Muscle of back (tissue), 13 donors: ENCODE results near the gene MAP2K4. TPM values are rescaled to one million over a fixed set of nuclear protein-coding genes. Genes with fewer than 3 reads are reported as not detected.
"Not testable (repeated sequence)": the region's sequence is repeated elsewhere in the genome, so short reads cannot be mapped to it uniquely, and the experiment has no call there.

Experiments
- DNase-seq, 3 donors: peaks; one replicate each; pipeline versions ENCODE4 v3.0.0 to v3.0.0-alpha.2; 2013
- long read RNA-seq, 9 donors: transcript quantifications; one replicate each; lab custom pipeline, GENCODE V29; 2026
- polyA plus RNA-seq, 10 donors: library from polyadenylated mRNA; unstranded; fragments of 120-200 nt; gene quantifications; one replicate each; pipeline ENCODE4 v1.2.1, GENCODE V29; 2013; ENCODE audit not compliant: insufficient read length in 10 of 10

The MAP2K4 gene
- polyA plus RNA-seq = 10 to 100 TPM; 19.3 to 25.5 (median 22.7) TPM
- long read RNA-seq, donor 1, partial matches to known transcripts = 0 of 5 reads
- long read RNA-seq, donor 1, other reads (novel, unspliced or antisense) = 0 of 5 reads
- long read RNA-seq, donor 2, transcript MAP2K4-201 (11 exons, 3,826 nt) = major isoform, 7 of 35 reads
- long read RNA-seq, donor 2, partial matches to known transcripts = 26 of 35 reads
- long read RNA-seq, donor 2, other reads (novel, unspliced or antisense) = 0 of 35 reads
- long read RNA-seq, donor 3 = 0 reads
- long read RNA-seq, donor 4, partial matches to known transcripts = 0 of 2 reads
- long read RNA-seq, donor 4, other reads (novel, unspliced or antisense) = 0 of 2 reads
- long read RNA-seq, donor 5, partial matches to known transcripts = 0 of 7 reads
- long read RNA-seq, donor 5, other reads (novel, unspliced or antisense) = 0 of 7 reads
- long read RNA-seq, donor 6, partial matches to known transcripts = 0 of 2 reads
- long read RNA-seq, donor 6, other reads (novel, unspliced or antisense) = 0 of 2 reads
- long read RNA-seq, donor 7, partial matches to known transcripts = 0 of 1 reads
- long read RNA-seq, donor 7, other reads (novel, unspliced or antisense) = 0 of 1 reads
- long read RNA-seq, donor 8, partial matches to known transcripts = 0 of 5 reads
- long read RNA-seq, donor 8, other reads (novel, unspliced or antisense) = 0 of 5 reads
- long read RNA-seq, donor 9 = 0 reads

DNA sequence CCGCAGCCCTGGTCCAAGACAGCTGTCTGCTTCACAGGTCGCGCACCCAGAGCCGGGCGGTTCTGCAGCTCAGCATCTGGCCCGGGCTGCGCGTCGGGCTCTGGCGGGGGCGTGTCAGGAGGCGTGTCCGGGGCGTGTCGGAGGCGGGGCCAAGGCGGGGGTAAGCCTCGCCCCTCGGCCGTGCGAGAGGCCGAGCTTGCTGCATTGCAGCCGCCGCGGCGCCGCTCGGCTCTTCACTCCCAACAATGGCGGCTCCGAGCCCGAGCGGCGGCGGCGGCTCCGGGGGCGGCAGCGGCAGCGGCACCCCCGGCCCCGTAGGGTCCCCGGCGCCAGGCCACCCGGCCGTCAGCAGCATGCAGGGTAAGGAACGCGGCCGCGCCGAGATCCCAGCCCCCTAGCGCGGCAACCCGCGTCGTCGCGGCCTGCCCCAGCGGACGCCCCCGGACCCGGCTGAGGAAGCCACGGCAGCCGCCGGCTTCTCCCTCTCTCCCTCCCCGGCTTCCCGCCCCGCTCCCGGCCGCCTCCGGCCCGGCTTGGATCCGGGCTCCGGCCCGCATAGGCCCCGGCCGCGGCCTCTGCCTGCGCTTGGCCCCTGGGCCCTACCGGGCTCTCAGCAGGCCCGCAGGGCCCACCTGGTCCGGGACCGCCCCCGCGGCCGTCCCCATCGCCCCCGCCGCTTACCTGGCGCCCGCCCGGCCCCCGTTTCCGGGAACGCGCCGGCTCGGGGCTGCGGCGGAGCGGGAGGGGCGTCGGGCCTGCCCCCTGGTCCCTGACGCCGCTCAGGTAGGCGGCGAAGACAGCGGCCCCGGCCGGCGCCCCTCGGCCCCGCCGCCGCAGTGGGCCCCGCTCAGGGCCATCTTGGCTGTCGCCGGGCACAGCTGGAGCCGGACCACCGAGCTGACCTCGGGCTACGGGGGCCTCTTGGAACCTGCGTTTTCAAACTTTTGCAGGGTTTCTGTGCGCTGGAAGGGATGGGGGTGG, at the start of gene MAP2K4:
Gene MAP2K4 (plus strand): TSS at position 236 of the 981 bp plus-strand sequence. CDS start 10 bp downstream, at position 246.
- peak; percentile 89 to 97 (median 94) for DNase-seq

DNA sequence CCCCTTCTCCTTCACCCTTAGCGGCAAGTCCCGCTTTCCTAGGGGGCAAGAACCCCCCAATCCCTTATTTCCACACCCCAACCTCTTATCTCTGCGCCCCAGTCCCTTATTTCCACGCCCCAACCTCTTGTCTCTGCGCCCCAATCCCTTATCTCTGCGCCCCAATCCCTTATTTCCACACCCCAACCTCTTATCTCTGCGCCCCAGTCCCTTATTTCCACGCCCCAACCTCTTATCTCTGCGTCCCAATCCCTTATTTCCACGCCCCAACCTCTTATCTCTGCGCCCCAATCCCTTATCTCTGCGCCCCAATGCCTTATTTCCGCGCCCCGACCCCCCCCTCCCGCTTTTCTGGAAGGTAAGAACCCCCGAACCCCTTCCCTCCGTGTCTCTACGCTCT, 47.9 kb upstream of the MAP2K4 start:
- DNase-seq = not testable (repeated sequence)

DNA sequence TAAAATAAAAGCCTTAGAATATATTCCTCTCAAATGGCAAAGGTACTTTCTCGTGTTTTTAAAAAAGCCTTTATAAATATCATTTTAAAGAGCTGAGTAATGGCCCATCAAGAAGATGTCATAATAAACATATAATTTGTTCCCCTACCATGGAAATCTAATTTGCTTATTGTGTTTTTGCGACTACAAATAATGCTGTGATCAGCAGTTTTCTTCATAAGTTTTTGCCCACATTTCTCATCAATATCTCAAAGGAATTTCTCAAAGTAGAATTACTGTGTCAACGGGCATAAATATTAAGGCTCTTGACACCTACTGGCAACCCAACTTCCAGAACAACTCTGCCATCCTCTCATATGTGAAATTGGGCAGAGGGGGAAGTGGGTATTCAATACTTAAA, 40.9 kb upstream of the MAP2K4 start:
- DNase-seq = no peak

DNA sequence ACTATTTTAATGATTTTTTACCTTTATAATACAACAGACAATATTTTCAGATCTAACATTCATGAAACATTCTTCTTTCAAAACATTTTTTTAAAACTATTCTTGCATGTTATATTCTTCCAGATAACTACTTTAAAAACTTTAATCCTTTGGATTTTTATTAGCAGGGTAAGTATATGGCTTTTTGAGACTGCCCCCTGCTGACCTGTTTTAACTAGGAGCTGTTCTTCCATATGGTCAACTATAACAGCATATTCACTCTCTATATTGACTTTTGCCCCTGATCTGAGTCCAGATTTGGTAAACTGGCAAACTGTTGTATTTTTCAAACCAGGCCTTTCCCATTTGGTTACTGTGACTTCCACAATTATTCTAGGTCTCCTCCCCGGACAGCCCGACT, 39.9 kb upstream of the MAP2K4 start:
- DNase-seq = no peak

DNA sequence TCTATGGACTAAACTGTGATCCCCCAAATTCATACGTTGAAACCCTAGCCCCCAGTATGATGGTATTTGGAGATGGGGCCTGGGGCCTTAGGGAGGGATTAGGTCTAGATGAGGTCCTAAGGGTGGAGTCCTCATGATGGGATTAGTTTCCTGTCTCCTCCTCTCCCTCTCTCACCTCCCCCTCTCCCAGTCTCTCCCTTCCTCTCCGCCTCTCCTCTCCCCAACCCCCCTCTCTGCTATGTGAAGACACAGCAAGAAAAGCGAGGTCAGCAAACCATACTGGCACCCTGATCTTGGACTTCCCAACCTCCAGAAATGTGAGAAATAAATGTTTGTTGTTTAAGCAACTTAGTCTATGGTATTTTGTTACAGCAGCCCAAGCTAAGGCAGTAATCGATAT, 38.8 kb upstream of the MAP2K4 start:
- no peak for DNase-seq

DNA sequence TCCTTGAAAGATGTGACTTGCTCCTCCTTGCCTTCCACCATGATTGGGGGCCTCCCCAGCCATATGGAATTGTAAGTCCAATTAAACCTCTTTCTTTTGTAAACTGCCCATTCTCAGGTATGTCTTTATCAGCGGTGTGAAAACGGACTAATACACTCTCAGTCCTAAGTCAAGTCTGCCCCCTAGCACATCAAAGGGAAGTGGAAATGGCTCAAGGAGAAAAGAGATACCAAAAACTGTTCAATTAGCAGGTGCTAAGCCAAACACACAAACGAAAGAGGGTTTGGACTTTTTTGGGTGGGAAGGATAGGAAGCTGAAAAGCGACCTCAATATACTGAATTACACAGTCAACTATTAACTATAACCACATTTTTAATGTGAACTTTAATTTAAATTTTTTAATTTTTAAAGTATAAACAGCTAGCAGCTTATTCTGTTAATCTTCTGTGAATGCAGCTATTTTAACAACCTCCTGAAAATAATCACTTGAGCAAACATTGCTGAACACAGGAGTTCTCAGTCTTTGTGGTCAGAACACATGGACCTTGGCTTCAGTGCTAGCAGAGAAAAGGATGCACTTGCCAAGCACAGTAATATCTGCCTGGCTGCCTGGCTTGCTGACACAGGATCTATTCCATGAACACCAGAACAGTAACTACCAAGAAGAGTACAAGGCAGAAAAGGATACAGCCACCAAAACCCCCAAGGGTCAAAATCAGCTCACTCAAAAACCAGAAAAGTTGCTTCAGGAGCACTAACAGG, 34.3 kb upstream of the MAP2K4 start:
- DNase-seq = peak in 1 of 3 donors; percentile 6

DNA sequence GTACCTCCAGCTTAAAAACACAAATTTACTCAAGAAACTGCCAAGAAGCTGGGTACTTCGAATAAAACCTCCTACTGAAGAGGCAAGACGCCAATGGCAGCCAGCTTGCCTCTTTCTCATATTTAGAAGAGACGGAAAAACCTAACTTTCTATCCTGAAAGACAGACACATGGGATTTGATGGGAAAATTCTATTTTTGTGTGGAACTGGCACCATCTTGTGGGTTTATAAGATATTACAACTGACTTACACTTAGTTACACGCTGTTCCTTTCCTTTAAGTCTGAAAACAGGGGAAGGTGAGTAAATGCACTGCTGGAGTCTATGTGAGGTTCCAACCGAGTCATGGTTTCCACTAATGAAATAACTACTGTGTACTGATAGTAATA, 33.7 kb upstream of the MAP2K4 start:
- peak; percentile 43 to 73 (median 57) for DNase-seq

DNA sequence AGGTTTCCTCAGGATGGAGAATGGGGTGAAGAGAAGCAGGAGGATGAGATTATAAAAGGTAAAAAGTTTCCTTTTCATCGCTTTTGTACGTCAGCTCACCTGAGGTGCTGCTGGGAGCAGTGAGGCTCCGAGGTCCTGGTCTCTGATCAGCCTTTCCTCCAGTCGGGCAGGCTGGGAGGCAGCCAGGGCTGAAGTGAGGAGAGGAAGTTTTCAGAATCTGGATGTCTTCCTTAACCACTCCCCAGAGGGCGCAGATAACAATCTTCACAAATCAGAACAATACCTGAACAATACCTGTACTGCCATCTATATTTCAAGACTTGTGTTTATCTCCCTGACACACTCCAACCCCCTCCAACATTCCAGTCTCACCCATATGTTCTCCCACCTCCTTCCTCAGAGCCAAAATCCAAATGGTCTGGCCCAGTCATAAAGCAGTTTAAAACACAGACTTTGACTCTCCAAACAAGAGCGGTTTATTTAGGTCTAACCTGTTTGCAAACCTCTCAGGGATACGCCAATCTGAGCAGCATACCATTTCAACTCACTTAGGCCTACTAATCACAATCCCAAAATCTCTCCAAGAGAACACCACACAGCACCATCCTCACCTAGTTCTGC, 30.2 kb upstream of the MAP2K4 start:
- no peak for DNase-seq

DNA sequence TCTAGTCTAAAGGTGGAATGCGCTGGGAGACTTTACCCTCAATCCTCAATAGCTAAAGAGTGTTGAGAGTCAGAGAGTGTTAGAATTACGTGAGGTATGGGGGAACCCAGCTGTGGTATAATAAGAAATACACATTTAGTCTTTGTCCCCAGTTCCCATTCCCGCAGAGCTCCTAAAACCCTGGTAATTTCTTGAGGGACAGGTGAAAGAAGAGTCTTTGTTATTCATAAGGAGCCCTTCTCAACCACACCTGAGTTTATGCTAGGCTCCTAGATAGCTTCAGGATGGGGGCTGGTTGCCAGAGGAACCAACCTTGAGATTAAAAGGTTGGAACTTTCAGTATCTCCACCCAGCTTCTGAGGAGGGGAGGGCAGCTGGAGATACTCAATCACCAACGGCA, 29.2 kb upstream of the MAP2K4 start:
- no peak for DNase-seq

DNA sequence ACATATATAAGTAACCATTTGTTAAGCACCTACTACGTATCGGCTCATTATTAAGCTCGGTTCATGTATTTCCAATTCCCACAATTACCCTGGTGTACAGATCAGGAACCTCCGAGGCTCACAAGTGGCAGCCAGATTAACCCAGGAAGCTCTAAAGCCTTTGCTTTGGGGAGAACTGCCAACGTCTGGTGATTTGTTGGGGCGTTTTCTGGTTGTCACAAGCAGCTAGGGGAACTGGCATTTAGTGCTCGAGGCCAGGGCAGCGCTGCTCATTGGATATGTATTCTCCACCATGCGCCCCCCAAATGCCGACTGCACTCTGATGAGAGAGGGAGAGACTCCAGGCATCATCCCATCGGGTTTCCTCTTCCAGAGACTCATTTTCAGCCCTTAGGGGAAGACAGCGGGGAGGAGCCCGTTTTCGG, 23.9 kb upstream of the MAP2K4 start:
- DNase-seq = peak in 2 of 3 donors; percentile 31 to 51

DNA sequence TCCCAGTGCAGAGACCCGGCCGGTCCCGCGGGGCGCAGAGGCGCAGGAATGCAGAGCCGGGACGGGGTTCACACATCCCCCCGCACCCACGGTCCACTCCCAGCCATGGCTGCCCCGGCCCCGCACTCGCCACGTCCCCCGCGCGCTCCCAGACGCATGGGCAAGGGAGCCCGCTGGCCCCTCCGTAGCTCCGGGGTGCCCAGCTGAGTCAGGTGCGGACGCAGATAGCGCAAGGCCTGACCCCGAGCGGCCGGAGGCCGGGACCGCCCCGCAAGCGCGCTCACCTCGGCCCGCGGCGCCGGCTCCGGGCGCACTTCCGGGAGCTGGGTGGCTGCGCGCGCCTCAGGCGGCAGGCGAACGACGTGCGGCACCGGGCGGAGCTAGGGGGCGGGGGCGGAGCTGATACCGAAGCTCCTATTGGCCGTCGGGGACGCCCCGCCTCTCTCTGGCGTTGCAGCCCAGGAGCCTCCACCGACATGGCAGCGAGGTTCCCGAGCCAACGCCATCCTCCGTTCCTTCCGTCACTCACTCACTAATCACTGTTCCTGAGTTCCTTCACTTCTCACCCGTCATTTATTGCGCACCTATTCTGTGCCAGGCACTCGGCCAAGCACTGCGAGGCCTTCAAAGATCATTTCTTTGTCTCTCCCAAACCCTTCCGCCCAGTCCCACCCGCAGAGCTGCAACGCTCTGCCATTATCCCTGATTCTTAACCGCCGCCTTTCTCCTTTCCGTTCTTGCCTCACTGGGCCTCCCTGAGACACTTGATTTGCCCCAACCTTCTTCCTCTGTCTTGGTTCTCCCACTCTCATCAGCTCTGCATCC, 23.3 kb upstream of the MAP2K4 start, which contains the start of gene ZNF18:
Gene ZNF18 (minus strand): TSS at position 329 of the 825 bp plus-strand sequence. CDS start 4,646 bp downstream, outside the sequence.
- peak; percentile 94 to 98 (median 97) for DNase-seq

DNA sequence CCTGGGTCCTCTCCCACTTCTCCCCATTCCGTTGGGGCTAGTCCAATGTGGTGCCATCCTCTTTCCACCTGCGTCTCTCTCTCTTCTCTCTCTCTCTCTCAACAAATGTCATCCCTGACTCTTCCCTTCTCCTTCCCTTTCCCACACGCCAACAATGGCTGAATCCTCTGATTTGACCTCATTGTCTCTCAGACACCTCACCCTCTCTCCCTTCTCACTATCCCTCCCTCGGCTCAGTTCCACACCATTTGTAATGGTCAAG, 22.8 kb upstream of the MAP2K4 start:
- no peak for DNase-seq

DNA sequence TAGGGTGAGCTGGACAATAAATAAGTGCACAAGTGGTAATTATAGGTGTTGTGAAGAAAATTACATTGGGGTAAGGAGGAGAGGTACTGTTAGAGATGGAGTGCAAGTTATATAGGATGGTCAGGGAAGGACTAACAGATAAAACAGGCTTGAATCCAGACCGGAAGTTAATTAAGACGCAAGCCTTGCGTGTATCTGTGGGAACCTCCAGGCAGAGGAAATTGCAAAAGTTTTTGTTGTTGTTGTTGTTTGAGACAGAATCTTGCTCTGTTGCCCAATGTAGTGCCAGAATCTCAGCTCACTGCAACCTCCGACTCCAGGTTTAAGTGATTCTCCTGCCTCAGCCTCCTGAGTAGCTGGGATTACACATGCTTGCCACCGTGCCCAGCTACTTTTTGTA, 21.0 kb upstream of the MAP2K4 start:
- DNase-seq = no peak

DNA sequence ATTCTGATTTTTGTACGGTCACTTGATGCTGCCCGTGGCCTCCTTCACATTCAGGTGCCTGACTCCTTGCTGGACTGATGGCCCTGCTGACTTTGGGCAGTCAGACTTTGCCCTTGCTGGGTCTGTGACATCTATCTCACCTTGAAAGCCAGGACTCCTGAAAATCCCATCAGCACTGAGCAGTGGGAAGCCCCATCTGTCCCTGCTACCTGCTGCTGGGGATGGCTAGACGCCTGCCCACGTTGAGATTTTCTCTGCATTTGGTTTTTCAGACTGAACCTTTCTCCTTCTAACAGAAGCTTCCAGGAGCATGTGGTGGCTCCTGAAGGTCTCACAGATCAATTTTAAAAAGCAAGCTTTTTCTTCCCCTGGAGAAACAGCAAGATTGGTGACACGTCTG, 13.2 kb upstream of the MAP2K4 start:
- DNase-seq = no peak

DNA sequence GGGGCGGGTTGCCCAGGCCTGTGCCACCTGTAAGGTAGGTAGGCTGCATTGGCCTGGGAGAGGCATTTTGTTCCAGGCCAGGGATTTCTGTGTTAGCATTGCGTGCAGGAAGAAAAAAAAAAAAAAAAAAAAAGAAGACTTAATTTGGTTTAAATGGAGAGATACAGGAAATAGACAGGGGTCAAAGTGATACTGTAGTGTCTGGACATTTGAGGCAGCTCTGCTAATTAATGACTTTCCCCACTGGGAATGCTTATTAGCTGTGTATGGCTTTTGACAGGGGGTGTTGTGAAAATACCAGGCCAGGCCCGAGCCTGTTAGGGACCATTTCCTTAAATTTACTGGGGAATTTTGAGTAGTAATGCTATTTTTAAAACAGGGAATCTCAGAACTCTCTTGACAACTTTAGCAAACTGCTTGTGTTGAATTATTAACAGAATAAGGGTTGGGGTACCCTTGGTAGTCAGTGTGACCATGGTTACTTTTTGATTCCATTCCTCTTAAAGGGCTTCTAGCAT, 1.0 kb downstream of the MAP2K4 start:
- peak in 1 of 3 donors; percentile 27 for DNase-seq

DNA sequence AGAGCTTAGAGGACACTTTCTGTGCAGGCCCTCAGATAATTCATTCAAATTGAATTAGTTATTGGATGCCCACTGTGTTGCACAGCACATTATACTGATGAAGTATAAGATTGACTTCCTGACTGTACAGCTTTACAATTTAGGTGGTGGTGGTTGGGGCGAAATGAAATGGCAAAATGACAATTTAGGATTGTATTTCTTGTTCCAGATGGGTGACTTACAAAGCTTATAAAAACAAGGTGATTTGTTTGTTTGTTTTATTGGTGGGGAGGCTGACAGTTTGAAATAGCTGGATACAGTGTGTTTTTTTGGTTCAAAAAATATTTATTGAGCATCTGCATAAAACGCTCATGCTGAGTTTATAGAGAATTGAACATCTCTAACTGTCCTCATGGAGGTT, 1.6 kb downstream of the MAP2K4 start:
- DNase-seq = no peak

DNA sequence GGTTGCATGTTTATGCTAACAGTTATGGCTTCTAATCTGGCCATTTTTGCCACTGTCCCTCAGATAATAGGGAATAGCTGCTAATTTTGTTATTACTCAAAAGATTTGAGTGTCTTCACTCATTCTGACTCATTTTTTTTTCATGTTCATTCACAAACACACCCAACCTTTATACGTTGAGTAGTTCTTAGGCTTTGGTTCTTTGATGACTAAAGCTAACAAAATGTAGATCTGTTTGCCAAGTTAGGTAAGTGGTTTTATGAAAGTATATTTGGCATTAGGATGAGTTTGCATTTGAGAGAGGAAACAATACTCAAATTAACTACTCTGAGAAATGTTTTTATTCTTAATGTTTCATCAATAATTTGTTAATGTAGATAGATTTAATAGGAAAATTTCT, 3.6 kb downstream of the MAP2K4 start:
- DNase-seq = peak in 1 of 3 donors; percentile 17

DNA sequence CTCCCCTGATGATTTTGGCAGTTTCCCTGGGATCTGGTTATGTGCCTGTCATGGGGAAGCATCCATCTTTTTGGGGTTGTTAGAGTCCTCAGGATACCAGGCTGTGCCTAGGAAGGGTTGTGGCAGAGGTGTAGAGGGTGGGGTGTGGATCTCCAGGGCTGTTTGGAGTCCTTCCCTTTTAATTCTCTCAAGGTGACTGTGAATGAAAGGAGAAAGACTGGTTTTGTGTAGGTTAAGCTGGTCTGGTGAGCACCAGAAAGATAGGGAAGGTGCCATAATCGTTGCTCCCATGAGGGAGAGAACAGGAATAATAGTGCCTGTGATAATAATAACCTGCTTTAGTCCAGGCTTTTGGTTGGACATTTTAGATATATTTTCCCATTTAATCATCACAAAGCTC, 7.0 kb downstream of the MAP2K4 start:
- DNase-seq = no peak

DNA sequence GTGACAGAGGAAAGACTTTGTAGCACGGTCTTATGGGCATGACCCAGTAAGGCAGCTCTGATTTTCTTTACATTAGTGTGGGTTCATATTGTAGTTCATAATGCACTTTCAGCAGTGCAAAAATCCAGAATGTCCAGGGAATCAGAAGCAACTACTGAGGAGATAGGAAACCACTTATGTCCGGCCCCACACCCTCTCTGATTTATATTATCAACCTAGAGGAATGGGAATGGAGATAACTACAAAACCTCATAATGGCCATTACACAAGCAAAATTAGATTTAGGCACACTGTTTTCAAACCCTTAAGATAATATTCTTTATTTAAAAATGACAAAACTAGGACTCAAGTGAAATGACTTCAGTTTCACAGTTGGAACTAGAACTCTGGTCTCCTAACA, 7.9 kb downstream of the MAP2K4 start:
- DNase-seq = no peak

DNA sequence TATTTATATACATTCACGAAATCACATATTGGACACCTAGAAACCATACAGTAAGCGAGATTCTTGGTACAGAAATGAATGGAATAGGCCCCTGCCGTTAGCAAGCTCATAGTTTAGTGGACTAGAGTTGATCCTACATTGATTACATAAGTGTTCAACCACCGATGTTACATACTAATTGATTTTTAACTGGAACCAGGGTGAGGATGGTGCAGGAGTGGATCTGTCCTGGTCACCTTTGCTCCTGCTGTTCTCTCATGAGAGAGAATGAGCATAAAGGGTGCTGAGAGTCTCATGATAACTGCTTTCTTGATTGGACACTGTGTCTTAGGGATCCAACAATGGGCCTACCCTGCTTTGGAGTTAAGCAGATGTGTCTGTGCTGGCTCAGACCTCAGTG, 13.9 kb downstream of the MAP2K4 start:
- no peak for DNase-seq
